Cardiac muscle cell (in vitro differentiated cells and primary cell): ENCODE results near the gene MFRP. TPM values are rescaled to one million over a fixed set of nuclear protein-coding genes. Genes with fewer than 3 reads are reported as not detected.
"Not testable (repeated sequence)": the region's sequence is repeated elsewhere in the genome, so short reads cannot be mapped to it uniquely, and the experiment has no call there.

Experiments used
- DNase-seq, 2 donors: peaks; one replicate each; pipeline versions ENCODE4 v3.0.0 to v3.0.0-alpha.2; 2010 to 2017; ENCODE audit warnings: low read depth in 1 of 2, low spot score in 1 of 2
- H3K27ac ChIP-seq: fragments of 200-600 bp; sonication (generic); 2 replicates; pipeline ENCODE4 v1.5.1; 2016
- H3K27me3 ChIP-seq: fragments of 200-600 bp; sonication (generic); 2 replicates; pipeline ENCODE4 v1.6.0; 2016; ENCODE audit warnings: control low read depth
- H3K36me3 ChIP-seq: fragments of 200-600 bp; sonication (generic); 2 replicates; pipeline ENCODE4 v1.5.1; 2016; ENCODE audit warnings: control low read depth
- H3K4me1 ChIP-seq: fragments of 200-600 bp; sonication (generic); 2 replicates; pipeline ENCODE4 v1.8.1; 2017; ENCODE audit warnings: low read depth, mild to moderate bottlenecking, mixed run types
- H3K4me3 ChIP-seq: fragments of 200-600 bp; sonication (generic); 2 replicates; pipeline ENCODE4 v1.5.1; 2016; ENCODE audit warnings: mild to moderate bottlenecking
- H3K9me3 ChIP-seq: fragments of 200-600 bp; sonication (generic); 2 replicates; pipeline ENCODE4 v1.5.1; 2017; ENCODE audit warnings: low read depth, mild to moderate bottlenecking, control low read depth
- polyA plus RNA-seq: library from polyadenylated mRNA; unstranded; fragments of >200 nt; fragmentation: Nextera tagmentation; extraction: Ambion mirVana; gene quantifications from 2 replicates; pipeline ENCODE4 v1.2.1, GENCODE V29; 2016
- total RNA-seq: library from RNA; depleted of rRNA; stranded (reverse); fragments of >200 nt; gene quantifications from 2 replicates; pipeline ENCODE4 v1.2.3, GENCODE V29; 2016
- TF ChIP-seq, protein P1 (sequence below): IDR thresholded peaks from 2 replicates; pipeline ENCODE4 v1.5.1; 2012; ENCODE audit warnings: low read depth, mild to moderate bottlenecking, low read length

MFRP gene
- total RNA-seq: not detected in 2 replicates
- not detected in 2 replicates for polyA plus RNA-seq

DNA sequence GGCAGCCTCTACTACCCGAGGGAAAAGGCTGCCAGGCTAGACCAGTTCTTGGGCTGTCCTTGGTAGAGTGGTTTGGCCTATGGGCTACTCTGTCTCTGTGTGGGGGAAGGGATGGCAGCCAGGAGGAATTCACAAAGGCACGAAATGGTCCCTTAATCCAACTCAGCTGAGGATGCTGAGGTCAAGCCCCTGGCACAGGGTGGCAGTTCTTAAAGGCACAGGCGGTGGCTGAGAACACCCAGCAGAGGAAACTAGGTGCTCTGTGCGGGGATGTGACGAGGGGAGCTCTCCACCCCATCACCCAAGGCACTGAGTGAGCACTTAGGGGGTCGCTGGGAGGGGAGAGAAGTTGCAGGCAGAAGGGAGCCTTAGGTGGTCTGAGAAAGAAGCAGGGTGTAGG, at the start of gene MFRP:
TSS of gene MFRP (minus strand) at position 101 of the 400 bp plus-strand sequence. CDS start 192 bp downstream, outside the sequence.
- Histone ChIP-seq H3K36me3 (no peaks in the 10 kb centered on the region), H3K4me3 (no peak within 1 kb of the TSS), H3K9me3 (no peaks in the 10 kb centered on the region), H3K4me1 (peaks cover 6% of the 10 kb centered on the region), H3K27me3 (peaks cover 33% of the 10 kb centered on the region), H3K27ac (no peak within 1 kb of the TSS)
- TF ChIP-seq, protein P1, sequence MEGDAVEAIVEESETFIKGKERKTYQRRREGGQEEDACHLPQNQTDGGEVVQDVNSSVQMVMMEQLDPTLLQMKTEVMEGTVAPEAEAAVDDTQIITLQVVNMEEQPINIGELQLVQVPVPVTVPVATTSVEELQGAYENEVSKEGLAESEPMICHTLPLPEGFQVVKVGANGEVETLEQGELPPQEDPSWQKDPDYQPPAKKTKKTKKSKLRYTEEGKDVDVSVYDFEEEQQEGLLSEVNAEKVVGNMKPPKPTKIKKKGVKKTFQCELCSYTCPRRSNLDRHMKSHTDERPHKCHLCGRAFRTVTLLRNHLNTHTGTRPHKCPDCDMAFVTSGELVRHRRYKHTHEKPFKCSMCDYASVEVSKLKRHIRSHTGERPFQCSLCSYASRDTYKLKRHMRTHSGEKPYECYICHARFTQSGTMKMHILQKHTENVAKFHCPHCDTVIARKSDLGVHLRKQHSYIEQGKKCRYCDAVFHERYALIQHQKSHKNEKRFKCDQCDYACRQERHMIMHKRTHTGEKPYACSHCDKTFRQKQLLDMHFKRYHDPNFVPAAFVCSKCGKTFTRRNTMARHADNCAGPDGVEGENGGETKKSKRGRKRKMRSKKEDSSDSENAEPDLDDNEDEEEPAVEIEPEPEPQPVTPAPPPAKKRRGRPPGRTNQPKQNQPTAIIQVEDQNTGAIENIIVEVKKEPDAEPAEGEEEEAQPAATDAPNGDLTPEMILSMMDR: no peak
- no peak for DNase-seq

DNA sequence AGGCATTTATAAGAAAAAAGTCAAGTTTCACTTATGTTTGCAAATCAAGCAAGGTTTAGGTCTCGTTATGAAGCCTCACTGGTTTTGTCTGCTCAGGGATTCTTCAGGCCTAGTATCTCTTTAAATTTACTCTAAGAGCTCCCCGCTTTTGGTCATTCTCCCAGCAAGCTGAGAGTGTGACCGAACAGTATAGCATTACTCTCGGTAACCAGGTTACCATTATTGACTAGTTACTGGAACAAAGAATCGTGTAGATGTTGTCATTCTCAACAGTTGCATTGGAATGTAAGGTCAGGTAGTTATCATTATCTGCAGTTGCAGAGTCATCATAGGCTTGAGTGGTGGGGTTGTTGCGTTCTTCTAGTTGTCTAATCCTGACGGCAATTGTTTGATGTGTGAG, 44.8 kb upstream of the MFRP start:
- TF ChIP-seq, protein P1: no peak
- DNase-seq: no peak
- H3K4me1 ChIP-seq: no peaks in the 10 kb centered on the region
- no peaks in the 10 kb centered on the region for H3K27me3 ChIP-seq
- no peak overlapping the region for H3K4me3 ChIP-seq
- H3K27ac ChIP-seq: no peak overlapping the region
- no peaks in the 10 kb centered on the region for H3K9me3 ChIP-seq
- H3K36me3 ChIP-seq: no peaks in the 10 kb centered on the region

DNA sequence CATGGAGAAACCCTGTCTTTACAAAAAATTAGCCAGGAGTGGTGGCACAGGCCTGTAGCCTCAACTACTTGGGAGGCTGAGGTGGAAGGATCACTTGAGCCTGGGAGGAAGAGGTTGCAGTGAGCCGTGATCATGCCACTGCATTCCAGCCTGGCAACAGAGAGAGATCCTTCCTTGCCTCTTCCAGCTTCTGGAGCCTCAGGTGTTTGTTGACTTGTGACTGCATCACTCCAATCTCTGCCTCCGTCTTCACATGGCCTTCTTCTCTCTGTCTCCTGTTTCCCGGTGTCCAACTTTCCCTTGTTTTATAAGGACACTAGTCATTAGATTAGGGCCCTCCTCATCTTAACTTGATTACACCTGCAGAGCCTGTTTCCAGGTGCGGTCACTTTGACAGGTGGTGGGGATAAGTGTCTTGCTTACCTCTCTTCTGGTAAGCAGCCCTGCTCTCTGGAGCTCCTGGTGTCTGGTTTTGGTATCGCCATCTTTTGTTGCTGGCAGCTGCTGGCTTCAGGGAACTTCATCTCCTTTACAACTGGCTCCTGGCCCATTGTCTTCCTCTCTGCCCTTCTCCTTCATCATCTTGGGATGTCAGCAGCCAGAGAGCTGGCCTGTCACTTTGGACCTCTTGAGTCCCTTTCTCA, 43.2 kb upstream of the MFRP start:
- TF ChIP-seq, protein P1: peak; percentile 46
- no peaks in the 10 kb centered on the region for H3K27me3 ChIP-seq
- H3K27ac ChIP-seq: no peak overlapping the region
- H3K36me3 ChIP-seq: no peaks in the 10 kb centered on the region
- no peak overlapping the region for H3K4me3 ChIP-seq
- DNase-seq: no peak
- H3K9me3 ChIP-seq: no peaks in the 10 kb centered on the region
- H3K4me1 ChIP-seq: no peaks in the 10 kb centered on the region

DNA sequence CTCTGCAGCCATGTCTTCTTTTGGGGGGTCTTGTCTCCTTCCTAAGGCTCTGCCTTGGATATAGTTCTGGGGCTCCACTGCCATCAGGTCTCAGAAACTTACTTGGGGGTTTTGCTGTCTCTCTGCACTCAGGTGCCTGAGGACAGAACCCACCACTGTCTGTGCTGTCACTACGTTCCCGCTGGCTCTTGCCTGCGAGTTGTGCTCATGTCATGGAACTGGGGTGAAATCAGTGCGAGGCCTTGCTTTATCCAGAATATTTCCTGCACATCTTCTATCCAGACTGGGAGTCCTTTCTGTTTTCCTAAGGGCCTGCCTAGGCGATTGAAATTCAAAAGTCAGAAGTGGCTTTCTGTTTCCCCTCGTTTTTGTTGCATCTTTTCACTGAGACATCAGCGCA, 41.6 kb upstream of the MFRP start:
- TF ChIP-seq, protein P1: no peak
- no peaks in the 10 kb centered on the region for H3K9me3 ChIP-seq
- peaks cover 11% of the 10 kb centered on the region for H3K27me3 ChIP-seq
- no peak for DNase-seq
- H3K4me3 ChIP-seq: no peak overlapping the region
- H3K4me1 ChIP-seq: no peaks in the 10 kb centered on the region
- no peak overlapping the region for H3K27ac ChIP-seq
- H3K36me3 ChIP-seq: no peaks in the 10 kb centered on the region

DNA sequence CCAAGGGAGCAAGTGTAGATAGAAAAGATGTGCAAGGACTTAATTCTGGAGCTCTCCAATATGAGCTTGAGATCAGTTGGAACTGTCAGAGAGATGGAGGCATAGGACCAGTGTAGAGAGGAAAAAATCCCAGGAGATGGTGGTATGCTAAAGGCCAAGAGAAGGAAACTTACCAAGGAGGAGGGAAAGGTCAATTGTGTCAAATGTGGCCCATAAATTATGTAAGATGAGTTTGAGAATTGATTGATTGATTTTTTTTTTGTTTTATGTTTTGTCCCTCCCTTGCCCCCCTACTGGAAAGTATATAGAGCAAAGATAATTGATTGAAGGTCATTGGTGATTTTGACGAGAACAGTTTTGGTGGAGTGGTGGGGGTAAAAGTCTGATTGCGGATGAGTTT, 37.8 kb upstream of the MFRP start:
- DNase-seq: no peak
- no peaks in the 10 kb centered on the region for H3K36me3 ChIP-seq
- H3K9me3 ChIP-seq: no peaks in the 10 kb centered on the region
- no peak overlapping the region for H3K4me3 ChIP-seq
- H3K27ac ChIP-seq: no peak overlapping the region
- TF ChIP-seq, protein P1: no peak
- H3K4me1 ChIP-seq: peaks cover 13% of the 10 kb centered on the region
- H3K27me3 ChIP-seq: peaks cover 12% of the 10 kb centered on the region

DNA sequence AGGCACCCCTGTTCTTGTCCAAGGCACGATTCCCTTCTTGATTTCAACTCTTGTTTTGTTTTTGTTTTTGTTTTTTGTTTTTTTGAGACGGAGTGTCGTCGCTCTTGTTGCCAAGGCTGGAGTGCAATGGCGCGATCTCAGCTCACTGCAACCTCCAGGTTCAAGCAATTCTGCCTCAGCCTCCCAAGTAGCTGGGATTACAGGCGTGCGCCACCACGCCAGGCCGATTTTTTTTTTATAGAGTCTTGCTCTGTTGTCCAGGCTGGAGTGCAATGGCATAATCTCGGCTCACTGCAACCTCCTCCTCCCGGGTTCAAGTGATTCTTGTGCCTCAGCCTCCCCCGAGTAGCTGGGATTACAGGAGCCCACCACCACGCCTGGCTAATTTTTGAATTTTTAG, 36.0 kb upstream of the MFRP start:
- H3K27me3 ChIP-seq: peaks cover 12% of the 10 kb centered on the region
- not testable (repeated sequence) for H3K4me3 ChIP-seq, H3K9me3 ChIP-seq, H3K36me3 ChIP-seq, DNase-seq, H3K27ac ChIP-seq
- peaks cover 29% of the 10 kb centered on the region for H3K4me1 ChIP-seq
